SK-N-SH (cell line): Measurements from ENCODE around the gene RNFT2. TPM values are rescaled to one million over a fixed set of nuclear protein-coding genes. Genes with fewer than 3 reads are reported as not detected.

ENCODE experiments used
- CTCF ChIA-PET: fragments of 300-600, 350-600 bp; formaldehyde crosslinking; extraction: SDS; loops from one replicate; lab custom pipeline; 2021; lab: Yijun Ruan, JAX
- POLR2A ChIA-PET: fragments of 350-600 bp; sonication (Branson Sonifier 250); formaldehyde crosslinking; extraction: SDS; loops from one replicate; lab custom pipeline; 2020; ENCODE audit warnings: antibody characterized with exemption, inconsistent platforms; lab: Yijun Ruan, JAX
- DNase-seq: peaks from one replicate; pipeline ENCODE4 v3.0.0; 2012
- H2AFZ ChIP-seq: fragments of 200-600 bp; sonication (generic); 2 replicates; pipeline ENCODE4 v1.8.1; 2016; ENCODE audit warnings: antibody characterized with exemption, mild to moderate bottlenecking, low read depth
- H3F3A ChIP-seq: fragments of 200-600 bp; sonication (generic); replicated peaks from 2 replicates; pipeline ENCODE3; 2016; ENCODE audit warnings: antibody characterized with exemption, mild to moderate bottlenecking; ENCODE audit not compliant: insufficient read depth
- H3K27ac ChIP-seq, 2 experiments: fragments of 200-500 bp in 1 of 2; fragments of 200-600 bp in 1 of 2; sonication (Bioruptor generic) in 1 of 2; sonication (generic), shearing (Covaris generic) in 1 of 2; 2 replicates each; pipeline versions ENCODE4 v1.5.1 to v1.6.1; 2014 to 2016; ENCODE audit warnings: low read depth in 2 of 2, inconsistent platforms in 1 of 2, low read length in 1 of 2, mild to moderate bottlenecking in 1 of 2, mixed read lengths in 1 of 2
- H3K27me3 ChIP-seq: fragments of 200-600 bp; sonication (generic), shearing (Covaris generic); 2 replicates; pipeline ENCODE4 v1.6.1; 2016; ENCODE audit warnings: mixed run types; ENCODE audit not compliant: insufficient read depth
- H3K36me3 ChIP-seq, 2 experiments: fragments of 200-500 bp in 1 of 2; fragments of 200-600 bp in 1 of 2; sonication (Bioruptor generic) in 1 of 2; sonication (generic) in 1 of 2; replicated peaks in 1 of 2; 2 replicates each; pipeline versions ENCODE3 to v1.5.1; 2014 to 2016; ENCODE audit warnings: low read length in 1 of 2, mild to moderate bottlenecking in 1 of 2; ENCODE audit not compliant: insufficient read depth in 2 of 2, control insufficient read depth in 1 of 2
- H3K4me1 ChIP-seq, 2 experiments: fragments of 200-500 bp in 1 of 2; fragments of 200-600 bp in 1 of 2; sonication (Bioruptor generic) in 1 of 2; sonication (generic), shearing (Covaris generic) in 1 of 2; 2 replicates each; pipeline versions ENCODE4 v1.5.1 to v1.6.1; 2014 to 2016; ENCODE audit warnings: low read depth in 1 of 2, low read length in 1 of 2, mixed run types in 1 of 2; ENCODE audit not compliant: insufficient read depth in 2 of 2, control insufficient read depth in 1 of 2
- H3K4me2 ChIP-seq: fragments of 200-600 bp; sonication (generic), shearing (Covaris generic); 2 replicates; pipeline ENCODE4 v1.6.1; 2017; ENCODE audit warnings: mixed run types
- H3K4me3 ChIP-seq, 2 experiments: fragments of 200-500 bp in 1 of 2; fragments of 200-600 bp in 1 of 2; sonication (Bioruptor generic) in 1 of 2; sonication (generic), shearing (Covaris generic) in 1 of 2; 2 replicates each; pipeline versions ENCODE4 v1.5.1 to v1.8.1; 2014 to 2016; ENCODE audit warnings: low read depth in 2 of 2, inconsistent platforms in 1 of 2, low read length in 1 of 2, mild to moderate bottlenecking in 1 of 2, mixed read lengths in 1 of 2, moderate library complexity in 1 of 2
- H3K79me2 ChIP-seq: fragments of 200-600 bp; sonication (generic); 2 replicates; pipeline ENCODE4 v1.8.1; 2017; ENCODE audit warnings: mild to moderate bottlenecking; ENCODE audit not compliant: insufficient read depth
- H3K9ac ChIP-seq: fragments of 200-600 bp; sonication (generic); 2 replicates; pipeline ENCODE4 v1.6.1; 2017; ENCODE audit warnings: mixed run types
- H3K9me2 ChIP-seq: fragments of 200-600 bp; sonication (generic); 2 replicates; pipeline ENCODE4 v1.6.1; 2017; ENCODE audit warnings: mixed run types
- H3K9me3 ChIP-seq: fragments of 200-600 bp; sonication (generic); 2 replicates; pipeline ENCODE4 v1.6.1; 2017; ENCODE audit warnings: mixed run types, mild to moderate bottlenecking, moderate library complexity
- H4K20me1 ChIP-seq: fragments of 200-600 bp; sonication (generic); 2 replicates; pipeline ENCODE4 v1.6.1; 2017; ENCODE audit warnings: mild to moderate bottlenecking, mixed run types; ENCODE audit not compliant: insufficient read depth
- CHD2 ChIP-seq: fragments of 150-350 bp; IDR thresholded peaks from 2 replicates; pipeline ENCODE4 v1.6.1; 2018; ENCODE audit warnings: low read length; ENCODE audit not compliant: partially characterized antibody
- CTCF ChIP-seq: fragments of 200-600 bp; sonication (generic); IDR thresholded peaks from 2 replicates; pipeline ENCODE4 v1.6.1; 2017; ENCODE audit warnings: antibody characterized with exemption, mild to moderate bottlenecking, moderate library complexity
- ELF1 ChIP-seq: IDR thresholded peaks from 2 replicates; pipeline ENCODE4 v1.4.0; 2012
- IRF3 ChIP-seq: fragments of 150-350 bp; IDR thresholded peaks from 2 replicates; pipeline ENCODE4 v1.6.1; 2016; ENCODE audit warnings: mild to moderate bottlenecking, low read depth, low read length
- MAX ChIP-seq: IDR thresholded peaks from 2 replicates; pipeline ENCODE4 v1.4.0; 2012; ENCODE audit warnings: low read depth
- MEF2A ChIP-seq: IDR thresholded peaks from 2 replicates; pipeline ENCODE4 v1.4.0; 2012; ENCODE audit warnings: low read depth, borderline replicate concordance
- MXI1 ChIP-seq: IDR thresholded peaks from 2 replicates; pipeline ENCODE4 v1.6.1; 2012; ENCODE audit warnings: mild to moderate bottlenecking, low read depth, low read length, improper control_type of control experiment
- PBX3 ChIP-seq: IDR thresholded peaks from 2 replicates; pipeline ENCODE4; 2012
- RAD21 ChIP-seq: IDR thresholded peaks from 2 replicates; pipeline ENCODE4 v1.6.1; 2012; ENCODE audit warnings: mild to moderate bottlenecking, low read length
- RCOR1 ChIP-seq: fragments of 150-350 bp; IDR thresholded peaks from 2 replicates; pipeline ENCODE4 v1.6.1; 2017; ENCODE audit warnings: antibody characterized with exemption, low read length
- TEAD4 ChIP-seq: IDR thresholded peaks from 2 replicates; pipeline ENCODE4 v1.4.0; 2012; ENCODE audit warnings: mild to moderate bottlenecking, borderline replicate concordance; ENCODE audit not compliant: insufficient read depth
- YY1 ChIP-seq: IDR thresholded peaks from 2 replicates; pipeline ENCODE4 v1.4.0; 2012; ENCODE audit warnings: low read depth, mild to moderate bottlenecking
- WGBS: methylation state at CpG from one replicate; pipeline ENCODE4 v1.1.6; 2017; ENCODE audit warnings: low lambda C conversion rate; 5-methylcytosine and 5-hydroxymethylcytosine counted together
- polyA plus RNA-seq, 3 experiments: library from polyadenylated mRNA; depleted of rRNA; stranded (reverse); fragments of >200 nt; gene quantifications; 2 replicates each; pipeline ENCODE4 v1.2.3, GENCODE V29; 2012

Gene RNFT2
- polyA plus RNA-seq, 1 of the 3 experiments (the other 2 are of a cell fraction): 3.8 TPM

GRCh38 chr12:116766746-116767145 lies 28.6 kb downstream of the RNFT2 start:
- no peaks in the 10 kb centered on the region for H3F3A ChIP-seq
- H3K27ac ChIP-seq: no peak overlapping the region
- no peaks in the 10 kb centered on the region for H3K9me2 ChIP-seq
- H3K4me1 ChIP-seq: no peaks in the 10 kb centered on the region
- H2AFZ ChIP-seq: no peak overlapping the region
- H3K9me3 ChIP-seq: no peaks in the 10 kb centered on the region
- no peaks in the 10 kb centered on the region for H4K20me1 ChIP-seq
- TF ChIP-seq ELF1 (no peak), YY1 (no peak), CHD2 (no peak), MEF2A (no peak), RAD21 (no peak), PBX3 (no peak), MXI1 (no peak), CTCF (no peak)
- TF ChIP-seq, all 33 proteins: peak for 0
- Histone ChIP-seq H3K27me3 (no peaks in the 10 kb centered on the region), H3K4me3 (no peak overlapping the region), H3K79me2 (no peaks in the 10 kb centered on the region), H3K4me2 (no peak overlapping the region), H3K9ac (no peak overlapping the region), H3K36me3 (no peaks in the 10 kb centered on the region)
- WGBS: 91% methylated on average over 3 of the region's 3 CpGs
- DNase-seq: no peak
- ChIA-PET POLR2A (no interaction called here), CTCF (no interaction called here)

GRCh38 chr12:116771651-116772050 lies 33.5 kb downstream of the RNFT2 start:
- Histone ChIP-seq H3K36me3 (no peaks in the 10 kb centered on the region), H3K9ac (no peak overlapping the region), H4K20me1 (no peaks in the 10 kb centered on the region), H3K4me1 (no peaks in the 10 kb centered on the region), H3K9me3 (no peaks in the 10 kb centered on the region), H3F3A (no peaks in the 10 kb centered on the region), H3K27ac (no peak overlapping the region), H3K79me2 (no peaks in the 10 kb centered on the region), H3K9me2 (no peaks in the 10 kb centered on the region), H3K4me2 (no peak overlapping the region), H2AFZ (no peak overlapping the region), H3K4me3 (no peak overlapping the region), H3K27me3 (no peaks in the 10 kb centered on the region)
- CTCF ChIA-PET: no interaction called here
- 76% methylated on average over 8 of the region's 8 CpGs for WGBS
- no peak for TF ChIP-seq MAX
- TF ChIP-seq IRF3: no peak
- TF ChIP-seq TEAD4: no peak
- no peak for TF ChIP-seq RCOR1
- TF ChIP-seq CTCF: no peak
- no peak for TF ChIP-seq PBX3
- POLR2A ChIA-PET: no interaction called here
- DNase-seq: no peak
